Stimulated activated CD4-positive, alpha-beta T cell treated with anti-CD3 and anti-CD28 coated beads, Interleukin-1b, Interleukin-23, amount 100 ng/mL, for 48 hours (primary cell): ENCODE results near the gene ABHD1.
"Not testable (repeated sequence)": the region's sequence is repeated elsewhere in the genome, so short reads cannot be mapped to it uniquely, and the experiment has no call there.

ENCODE experiments used
- DNase-seq: peaks from one replicate; pipeline ENCODE4 v3.0.0-alpha.2; 2020

ABHD1 gene

GRCh38 chr2:27174638-27175037 is 51.0 kb downstream of the ABHD1 start:
- DNase-seq: no peak

- DNase-seq: no peak
Measured at GRCh38 chr2:27175330-27175729, 51.7 kb downstream of the ABHD1 start.

GRCh38 chr2:27175781-27176180 is 52.2 kb downstream of the ABHD1 start:
- not testable (repeated sequence) for DNase-seq

GRCh38 chr2:27177441-27178351 is 54.1 kb downstream of the ABHD1 start:
- no peak for DNase-seq

- DNase-seq: no peak
Measured at GRCh38 chr2:27178469-27178868, 54.9 kb downstream of the ABHD1 start.

GRCh38 chr2:27179344-27180000 is 55.9 kb downstream of the ABHD1 start:
- no peak for DNase-seq
